ENCODE measurements around the gene IVL. TPM values are rescaled to one million over a fixed set of nuclear protein-coding genes. Genes with fewer than 3 reads are reported as not detected.

IVL gene
- total and polyA plus RNA-seq, 2 donors (not counting 3 experiments of a cell fraction or from before 2014, with no cell fraction given), result not detected

- H3K4me2 ChIP-seq (ENCODE audit: insufficient read depth, low read length), result no peak overlapping the region
- no peaks in the 10 kb centered on the region for H3K9me3 ChIP-seq (replicated peaks; ENCODE audit: control insufficient read depth, insufficient read depth, low read length)
- no peaks in the 10 kb centered on the region for H3K9me1 ChIP-seq (replicated peaks; ENCODE audit: control insufficient read depth, extremely low read depth, insufficient read depth, low read length)
- dilution Hi-C loops (cut with MboI; ENCODE audit: extremely low pct_ligation_motif_present, low sequenced_read_pairs), result no loop called here
- POLR2A ChIA-PET, result no interaction called here
- CTCF ChIA-PET, result no interaction called here
- DNase-seq (ENCODE audit: low read depth, low spot score), result no peak
- no peak overlapping the region for H2AFZ ChIP-seq (ENCODE audit: low read depth, low read length)
- H3K4me3 ChIP-seq (replicated peaks in 1 of 3; ENCODE audit: insufficient read depth in 1 of 3, low read depth in 1 of 3, low read length in 3 of 3), result no peak overlapping the region
- no peaks in the 10 kb centered on the region for H3K27me3 ChIP-seq (ENCODE audit: control insufficient read depth in 2 of 2, insufficient read depth in 2 of 2, low read length in 2 of 2)
- TF ChIP-seq GATA2 (IDR thresholded peaks at IDR 0.05; ENCODE audit: insufficient read depth, insufficient read length, low read depth, low read length) (no peak), CTCF (IDR thresholded peaks at IDR 0.05; ENCODE audit: extremely low read depth in 1 of 2, insufficient read depth in 1 of 2, low read depth in 1 of 2, low read length in 2 of 2) (no peak), MYC (IDR thresholded peaks at IDR 0.05; ENCODE audit: low read depth, low read length) (no peak), FOS (IDR thresholded peaks at IDR 0.05; ENCODE audit: borderline replicate concordance, insufficient read depth, low read length) (no peak)
- no peak overlapping the region for H3K27ac ChIP-seq (ENCODE audit: insufficient read depth, low read depth, low read length)
- FAIRE-seq, result no peak
- no peaks in the 10 kb centered on the region for H4K20me1 ChIP-seq (replicated peaks; ENCODE audit: control insufficient read depth, extremely low read depth, insufficient read depth, low read length)
- intact Hi-C loops (cut with micrococcal nuclease), result no loop called here
- no peak overlapping the region for H3K9ac ChIP-seq (replicated peaks; ENCODE audit: extremely low read depth, insufficient read depth, low read length)
- no peaks in the 10 kb centered on the region for H3K4me1 ChIP-seq (ENCODE audit: control insufficient read depth, extremely low read depth, insufficient read depth, low read length)
- no TSS peak for BruUV-seq (replicated peaks)
- H3K79me2 ChIP-seq (ENCODE audit: control insufficient read depth, insufficient read depth, low read length), result no peaks in the 10 kb centered on the region
- no peaks in the 10 kb centered on the region for H3K36me3 ChIP-seq (ENCODE audit: control insufficient read depth in 2 of 2, extremely low read depth in 1 of 2, insufficient read depth in 2 of 2, low read length in 2 of 2)
These were observed 43.4 kb downstream of the IVL start for GRCh38 chr1:152951711-152952110.

- no peaks in the 10 kb centered on the region for H3K27me3 ChIP-seq (ENCODE audit: control insufficient read depth in 2 of 2, insufficient read depth in 2 of 2, low read length in 2 of 2)
- CTCF ChIA-PET, result no interaction called here
- DNase-seq (ENCODE audit: low read depth, low spot score) (no peak), FAIRE-seq (no peak)
- H3K79me2 ChIP-seq (ENCODE audit: control insufficient read depth, insufficient read depth, low read length), result no peaks in the 10 kb centered on the region
- no peak for TF ChIP-seq JUN (IDR thresholded peaks at IDR 0.05; ENCODE audit: borderline replicate concordance, insufficient read depth, insufficient read length, low read depth)
- no peak for TF ChIP-seq POLR2A (IDR thresholded peaks at IDR 0.05; ENCODE audit: low read depth, low read length)
- TF ChIP-seq GATA2 (IDR thresholded peaks at IDR 0.05; ENCODE audit: insufficient read depth, insufficient read length, low read depth, low read length), result no peak
- no peak for TF ChIP-seq FOS (IDR thresholded peaks at IDR 0.05; ENCODE audit: borderline replicate concordance, insufficient read depth, low read length)
- TF ChIP-seq MAX (IDR thresholded peaks at IDR 0.05; ENCODE audit: insufficient read depth, insufficient read length), result no peak
- no peak for TF ChIP-seq MYC (IDR thresholded peaks at IDR 0.05; ENCODE audit: low read depth, low read length)
- TF ChIP-seq POLR2AphosphoS5 (IDR thresholded peaks at IDR 0.05; ENCODE audit: insufficient read depth, low read depth, low read length), result no peak
- no peak for TF ChIP-seq CTCF (IDR thresholded peaks at IDR 0.05; ENCODE audit: extremely low read depth in 1 of 2, insufficient read depth in 1 of 2, low read depth in 1 of 2, low read length in 2 of 2)
- no peak for TF ChIP-seq EZH2 (IDR thresholded peaks at IDR 0.05; ENCODE audit: borderline replicate concordance, low read depth, low read length, severe bottlenecking)
- dilution Hi-C loops (cut with MboI; ENCODE audit: extremely low pct_ligation_motif_present, low sequenced_read_pairs), result no loop called here
- H3K9me3 ChIP-seq (replicated peaks; ENCODE audit: control insufficient read depth, insufficient read depth, low read length), result no peaks in the 10 kb centered on the region
- no peak overlapping the region for H3K27ac ChIP-seq (ENCODE audit: insufficient read depth, low read depth, low read length)
- H3K4me2 ChIP-seq (ENCODE audit: insufficient read depth, low read length), result no peak overlapping the region
- POLR2A ChIA-PET, result no interaction called here
- H3K9ac ChIP-seq (replicated peaks; ENCODE audit: extremely low read depth, insufficient read depth, low read length), result no peak overlapping the region
- H3K36me3 ChIP-seq (ENCODE audit: control insufficient read depth in 2 of 2, extremely low read depth in 1 of 2, insufficient read depth in 2 of 2, low read length in 2 of 2), result no peaks in the 10 kb centered on the region
- H3K4me3 ChIP-seq (replicated peaks in 1 of 3; ENCODE audit: insufficient read depth in 1 of 3, low read depth in 1 of 3, low read length in 3 of 3), result no peak overlapping the region
- H3K4me1 ChIP-seq (ENCODE audit: control insufficient read depth, extremely low read depth, insufficient read depth, low read length), result no peaks in the 10 kb centered on the region
- H3K9me1 ChIP-seq (replicated peaks; ENCODE audit: control insufficient read depth, extremely low read depth, insufficient read depth, low read length), result no peaks in the 10 kb centered on the region
- no peaks in the 10 kb centered on the region for H4K20me1 ChIP-seq (replicated peaks; ENCODE audit: control insufficient read depth, extremely low read depth, insufficient read depth, low read length)
- BruUV-seq (replicated peaks), result no TSS peak
- no peak overlapping the region for H2AFZ ChIP-seq (ENCODE audit: low read depth, low read length)
- intact Hi-C loops (cut with micrococcal nuclease), result no loop called here
These were observed 45.4 kb downstream of the IVL start for GRCh38 chr1:152953761-152954160.

All from endothelial cell of umbilical vein (primary cell).